Endothelial cell of umbilical vein (primary cell): Measurements from ENCODE around the gene PI4KA. TPM values are rescaled to one million over a fixed set of nuclear protein-coding genes. Genes with fewer than 3 reads are reported as not detected.

Experiments
- BruUV-seq: library from RNA; stranded (reverse); fragments of 400-500 nt; replicated peaks from 2 replicates; lab custom pipeline; 2021; lab: Mats Ljungman, UMichigan
- CTCF ChIA-PET: fragments of 300-600, 350-600 bp; sonication (Branson Sonifier 250); formaldehyde crosslinking; loops from one replicate; lab custom pipeline; 2021; ENCODE audit warnings: antibody characterized with exemption, inconsistent platforms; lab: Charles Lee
- POLR2A ChIA-PET: fragments of 300-600, 350-600 bp; sonication (Branson Sonifier 250); formaldehyde crosslinking; loops from one replicate; lab custom pipeline; 2021; ENCODE audit warnings: antibody characterized with exemption, inconsistent platforms; lab: Charles Lee
- DNase-seq: peaks from one replicate; pipeline ENCODE4 v3.0.0-alpha.2; 2011; ENCODE audit warnings: low read depth, low spot score
- FAIRE-seq: peaks from 2 replicates; lab custom pipeline; 2011; peaks lifted over from hg19 to GRCh38; lab: Jason Lieb, UNC
- H2AFZ ChIP-seq: 2 replicates; pipeline ENCODE4 v1.6.0; 2012; ENCODE audit warnings: low read depth, low read length, control low read depth, inconsistent platforms
- H3K27ac ChIP-seq: 2 replicates; pipeline ENCODE4 v1.5.1; 2011; ENCODE audit warnings: low read depth, mild to moderate bottlenecking, control low read depth, low read length, moderate library complexity; ENCODE audit not compliant: insufficient read depth
- H3K27me3 ChIP-seq, 2 experiments: 2 replicates each; pipeline versions ENCODE4 v1.6.0 to v1.6.1; 2011; ENCODE audit warnings: low read length in 2 of 2, mixed read lengths in 1 of 2; ENCODE audit not compliant: control insufficient read depth in 2 of 2, insufficient read depth in 2 of 2
- H3K36me3 ChIP-seq, 2 experiments: 2 replicates in 1 of 2; 3 replicates in 1 of 2; pipeline ENCODE4 v1.5.1; 2011; ENCODE audit warnings: low read length in 2 of 2, mild to moderate bottlenecking in 1 of 2, moderate library complexity in 1 of 2; ENCODE audit not compliant: control insufficient read depth in 2 of 2, insufficient read depth in 2 of 2; ENCODE audit errors: extremely low read depth in 1 of 2
- H3K4me1 ChIP-seq: 3 replicates; pipeline ENCODE4 v1.5.1; 2011; ENCODE audit warnings: mild to moderate bottlenecking, low read length; ENCODE audit not compliant: control insufficient read depth, insufficient read depth; ENCODE audit errors: extremely low read depth
- H3K4me2 ChIP-seq: 2 replicates; pipeline ENCODE4 v1.6.1; 2011; ENCODE audit warnings: low read length, control low read depth, mixed read lengths; ENCODE audit not compliant: insufficient read depth
- H3K4me3 ChIP-seq, 3 experiments: fragments of 200-600 bp in 1 of 3; sonication (generic), shearing (Covaris generic) in 1 of 3; replicated peaks in 1 of 3; 2 replicates each; pipeline ENCODE4 v1.5.1; 2011 to 2016; ENCODE audit warnings: control low read depth in 3 of 3, low read length in 3 of 3, mild to moderate bottlenecking in 2 of 3, inconsistent platforms in 1 of 3, low read depth in 1 of 3, moderate library complexity in 1 of 3; ENCODE audit not compliant: insufficient read depth in 1 of 3
- H3K79me2 ChIP-seq: 2 replicates; pipeline ENCODE4 v1.6.0; 2012; ENCODE audit warnings: low read length, inconsistent platforms; ENCODE audit not compliant: control insufficient read depth, insufficient read depth
- H3K9ac ChIP-seq: replicated peaks from 2 replicates; pipeline ENCODE3; 2011; ENCODE audit warnings: low read length, control low read depth; ENCODE audit not compliant: insufficient read depth; ENCODE audit errors: extremely low read depth
- H3K9me1 ChIP-seq: replicated peaks from 3 replicates; pipeline ENCODE4 v1.6.0; 2011; ENCODE audit warnings: mild to moderate bottlenecking, low read length; ENCODE audit not compliant: control insufficient read depth, insufficient read depth; ENCODE audit errors: extremely low read depth
- H3K9me3 ChIP-seq: replicated peaks from 2 replicates; pipeline ENCODE4 v1.5.1; 2012; ENCODE audit warnings: low read length, inconsistent platforms; ENCODE audit not compliant: control insufficient read depth, insufficient read depth
- H4K20me1 ChIP-seq: replicated peaks from 2 replicates; pipeline ENCODE3; 2011; ENCODE audit warnings: mild to moderate bottlenecking, low read length; ENCODE audit not compliant: control insufficient read depth, insufficient read depth; ENCODE audit errors: extremely low read depth
- CTCF ChIP-seq, 2 donors: IDR thresholded peaks; 1 replicate in 1 of 2; 2 replicates in 1 of 2; pipeline ENCODE4 v1.5.1; 2011; ENCODE audit warnings: low read length in 2 of 2, mild to moderate bottlenecking in 2 of 2, moderate library complexity in 2 of 2, control low read depth in 1 of 2, inconsistent platforms in 1 of 2, low read depth in 1 of 2; ENCODE audit not compliant: insufficient read depth in 1 of 2; ENCODE audit errors: extremely low read depth in 1 of 2
- EZH2 ChIP-seq: IDR thresholded peaks from 2 replicates; pipeline ENCODE4 v1.6.1; 2012; ENCODE audit warnings: borderline replicate concordance, low read depth, mild to moderate bottlenecking, moderate library complexity, low read length, inconsistent platforms; ENCODE audit not compliant: severe bottlenecking
- FOS ChIP-seq: IDR thresholded peaks from 2 replicates; pipeline ENCODE4 v1.6.1; 2011; ENCODE audit warnings: mild to moderate bottlenecking, low read length, moderate library complexity, borderline replicate concordance; ENCODE audit not compliant: insufficient read depth
- GATA2 ChIP-seq: IDR thresholded peaks from 2 replicates; pipeline ENCODE4 v1.7.0; 2011; ENCODE audit warnings: low read depth, mild to moderate bottlenecking, moderate library complexity, mixed read lengths, low read length; ENCODE audit not compliant: insufficient read length, insufficient read depth
- JUN ChIP-seq: IDR thresholded peaks from 2 replicates; pipeline ENCODE4 v1.6.1; 2011; ENCODE audit warnings: borderline replicate concordance, low read depth; ENCODE audit not compliant: insufficient read length, insufficient read depth
- POLR2AphosphoS5 ChIP-seq: IDR thresholded peaks from 2 replicates; pipeline ENCODE4 v1.6.1; 2012; ENCODE audit warnings: low read depth, mild to moderate bottlenecking, control low read depth, low read length, moderate library complexity; ENCODE audit not compliant: insufficient read depth
- dilution Hi-C: fragments of 300-500 bp; cut with MboI; formaldehyde crosslinking; loops from one replicate; pipeline ENCODE4 v1.15.0; 2019; ENCODE audit warnings: low sequenced_read_pairs; ENCODE audit not compliant: extremely low pct_ligation_motif_present
- intact Hi-C: fragments of 100-400 bp; cut with micrococcal nuclease; formaldehyde crosslinking; loops from one replicate; pipeline ENCODE4 v1.10.0; 2022
- polyA plus RNA-seq, 4 experiments: library from polyadenylated mRNA; depleted of rRNA in 3 of 4; stranded (reverse) in 3 of 4; unstranded in 1 of 4; fragments of >200 nt; gene quantifications; 2 replicates each; pipeline versions ENCODE4 v1.2.1 to v1.2.3, GENCODE V29; 2011 to 2012; ENCODE audit warnings: missing spikeins in 1 of 4
- total RNA-seq: library from RNA; stranded (reverse); gene quantifications from 2 replicates; pipeline ENCODE4 v1.2.3, GENCODE V29; 2021
- TF ChIP-seq, protein P1 (sequence below): IDR thresholded peaks from 2 replicates; pipeline ENCODE4 v1.6.1; 2011; ENCODE audit not compliant: insufficient read depth, insufficient read length

Gene PI4KA
- total and polyA plus RNA-seq, 2 donors (not counting 3 experiments of a cell fraction or from before 2014, with no cell fraction given), result 28.9 to 56.4 TPM

DNA sequence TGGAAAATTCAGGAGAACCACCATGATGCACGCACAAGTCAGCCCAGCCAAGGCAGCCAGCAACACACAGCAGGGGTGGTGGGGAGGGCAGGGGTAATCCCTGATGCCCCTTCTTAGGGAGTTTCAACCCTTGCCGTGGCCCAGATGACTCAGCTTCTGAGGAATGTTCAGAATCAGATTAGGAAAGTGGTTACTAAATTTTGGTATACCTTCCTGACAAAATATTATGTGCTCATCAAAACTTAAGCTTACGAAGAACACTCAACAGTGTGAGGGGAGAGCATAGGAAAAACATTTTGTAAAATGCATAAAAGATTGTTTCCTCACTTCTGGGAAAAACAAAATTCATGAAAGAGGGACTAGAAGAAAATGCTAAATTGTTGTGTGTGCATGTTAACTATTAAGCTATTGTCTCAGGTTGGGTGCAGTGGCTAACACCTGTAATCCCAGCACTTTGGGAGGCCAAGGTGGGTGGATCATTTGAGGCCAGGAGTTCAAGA, 52.6 kb downstream of the PI4KA start:
- POLR2A ChIA-PET, result no interaction called here
- no peak overlapping the region for H3K4me3 ChIP-seq
- intact Hi-C loops, result no loop called here
- H3K36me3 ChIP-seq, result peaks cover 2 to 29% of the 10 kb centered on the region in 2 experiments
- no peaks in the 10 kb centered on the region for H4K20me1 ChIP-seq
- dilution Hi-C loops, result no loop called here
- H2AFZ ChIP-seq, result no peak overlapping the region
- no TSS peak for BruUV-seq
- no peak overlapping the region for H3K27ac ChIP-seq
- FAIRE-seq, result no peak
- TF ChIP-seq POLR2AphosphoS5, result no peak
- no peak for TF ChIP-seq EZH2
- no peak for TF ChIP-seq GATA2
- TF ChIP-seq, protein P1, sequence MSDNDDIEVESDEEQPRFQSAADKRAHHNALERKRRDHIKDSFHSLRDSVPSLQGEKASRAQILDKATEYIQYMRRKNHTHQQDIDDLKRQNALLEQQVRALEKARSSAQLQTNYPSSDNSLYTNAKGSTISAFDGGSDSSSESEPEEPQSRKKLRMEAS, result no peak
- TF ChIP-seq JUN, result no peak
- no peak for TF ChIP-seq FOS
- no peak for TF ChIP-seq CTCF (IDR thresholded peaks at IDR 0.05; ENCODE audit: extremely low read depth in 1 of 2, insufficient read depth in 1 of 2, low read depth in 1 of 2, low read length in 2 of 2)
- no peaks in the 10 kb centered on the region for H3K9me1 ChIP-seq
- H3K27me3 ChIP-seq, result no peaks in the 10 kb centered on the region
- no peak overlapping the region for H3K4me2 ChIP-seq
- CTCF ChIA-PET, result interaction anchor here (1.3 kb wide), 1 partner anchor 22 kb away, joined by 3 read pairs; no protein-coding TSS in a partner anchor
- H3K9ac ChIP-seq, result no peak overlapping the region
- no peaks in the 10 kb centered on the region for H3K79me2 ChIP-seq
- H3K4me1 ChIP-seq, result no peaks in the 10 kb centered on the region
- no peaks in the 10 kb centered on the region for H3K9me3 ChIP-seq
- DNase-seq, result no peak
